AG09319 (cell line): Measurements from ENCODE around the gene BIRC3.

Experiments used
- DNase-seq: peaks from one replicate; pipeline ENCODE4 v3.0.0-alpha.2; 2010; ENCODE audit warnings: low read depth; ENCODE audit errors: extremely low read depth
- TF ChIP-seq, protein P1 (sequence below): IDR thresholded peaks from 2 replicates; pipeline ENCODE4 v1.5.1; 2011; ENCODE audit warnings: low read depth, mild to moderate bottlenecking, inconsistent platforms, low read length, moderate library complexity

The BIRC3 gene

DNA sequence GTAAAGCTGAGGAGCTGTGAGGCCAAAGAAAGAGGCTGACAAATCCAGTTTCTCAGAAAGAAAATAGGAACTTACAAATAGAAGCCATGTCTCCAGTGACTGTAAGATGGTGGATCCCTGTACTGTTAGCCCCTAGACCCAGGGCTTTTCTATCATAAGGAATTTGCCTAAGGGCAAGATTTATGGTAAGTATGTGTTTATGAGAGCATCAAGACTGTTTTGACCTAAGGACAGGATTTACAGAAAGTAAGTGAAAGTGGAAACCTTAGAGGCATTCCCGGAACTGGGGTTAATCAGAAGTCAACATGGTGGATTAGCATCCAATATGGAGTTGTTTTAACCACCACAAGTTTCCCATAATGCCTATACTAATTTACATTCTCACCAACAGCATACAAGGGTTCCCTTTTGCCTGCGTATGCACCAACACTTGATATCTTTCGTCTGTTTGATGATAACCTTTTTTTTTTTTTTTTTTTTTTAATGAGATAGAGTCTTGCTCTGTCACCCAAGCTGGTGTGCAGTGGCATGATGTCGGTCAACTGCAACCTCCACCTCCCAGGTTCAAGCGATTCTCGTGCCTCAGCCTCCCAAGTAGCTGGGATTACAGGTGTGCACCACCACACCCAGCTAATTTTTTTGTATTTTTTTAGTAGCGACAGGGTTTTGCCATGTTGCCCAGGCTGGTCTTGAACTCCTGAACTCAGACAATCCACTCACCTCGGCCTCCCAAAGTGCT lies 69.9 kb downstream of the BIRC3 start:
- DNase-seq: no peak
- TF ChIP-seq, protein P1, sequence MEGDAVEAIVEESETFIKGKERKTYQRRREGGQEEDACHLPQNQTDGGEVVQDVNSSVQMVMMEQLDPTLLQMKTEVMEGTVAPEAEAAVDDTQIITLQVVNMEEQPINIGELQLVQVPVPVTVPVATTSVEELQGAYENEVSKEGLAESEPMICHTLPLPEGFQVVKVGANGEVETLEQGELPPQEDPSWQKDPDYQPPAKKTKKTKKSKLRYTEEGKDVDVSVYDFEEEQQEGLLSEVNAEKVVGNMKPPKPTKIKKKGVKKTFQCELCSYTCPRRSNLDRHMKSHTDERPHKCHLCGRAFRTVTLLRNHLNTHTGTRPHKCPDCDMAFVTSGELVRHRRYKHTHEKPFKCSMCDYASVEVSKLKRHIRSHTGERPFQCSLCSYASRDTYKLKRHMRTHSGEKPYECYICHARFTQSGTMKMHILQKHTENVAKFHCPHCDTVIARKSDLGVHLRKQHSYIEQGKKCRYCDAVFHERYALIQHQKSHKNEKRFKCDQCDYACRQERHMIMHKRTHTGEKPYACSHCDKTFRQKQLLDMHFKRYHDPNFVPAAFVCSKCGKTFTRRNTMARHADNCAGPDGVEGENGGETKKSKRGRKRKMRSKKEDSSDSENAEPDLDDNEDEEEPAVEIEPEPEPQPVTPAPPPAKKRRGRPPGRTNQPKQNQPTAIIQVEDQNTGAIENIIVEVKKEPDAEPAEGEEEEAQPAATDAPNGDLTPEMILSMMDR: no peak
